ENCODE results near the gene CCDC3.
"Not testable (repeated sequence)": the region's sequence is repeated elsewhere in the genome, so short reads cannot be mapped to it uniquely, and the experiment has no call there.

Gene CCDC3

DNA sequence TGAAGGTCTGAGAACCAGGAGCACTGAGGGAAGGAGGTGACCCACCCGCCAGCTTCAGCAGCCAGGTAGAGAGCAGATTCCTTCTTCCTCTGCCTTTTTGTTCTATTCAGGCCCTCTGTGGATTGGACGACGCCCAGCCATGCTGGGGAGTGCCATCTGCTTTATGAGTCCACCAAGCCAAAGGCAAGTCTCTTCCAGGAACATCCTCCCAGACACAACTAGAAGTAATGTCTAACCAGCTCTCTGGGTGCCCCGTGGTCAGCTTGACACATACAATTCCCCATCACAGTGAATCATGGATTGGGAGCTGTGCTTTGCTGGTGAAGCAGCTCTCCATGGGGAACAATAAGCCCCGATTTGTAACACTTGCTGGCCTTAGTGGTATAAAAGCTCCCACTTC is 125.2 kb downstream of the CCDC3 start:
- DNase-seq: no peak

DNA sequence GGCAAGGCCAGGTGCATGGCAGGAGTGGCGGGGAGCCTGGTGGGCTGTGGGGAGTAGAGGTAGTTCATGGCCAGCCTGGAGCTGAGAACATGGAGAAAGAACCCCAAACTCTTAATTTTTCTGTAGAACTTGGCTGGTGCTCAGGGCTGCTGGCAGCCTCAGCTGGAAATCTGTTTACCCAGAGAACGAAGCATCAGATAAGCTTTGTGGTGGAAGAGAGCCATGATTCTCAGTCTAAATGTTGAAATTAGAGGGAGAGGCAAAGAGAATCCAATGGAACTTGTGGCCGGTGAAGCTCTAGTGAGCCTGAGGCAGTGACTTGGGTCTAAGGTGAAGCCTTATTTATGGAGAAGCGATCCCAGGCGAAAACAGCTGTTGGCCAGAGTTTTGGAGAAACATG is 126.4 kb downstream of the CCDC3 start:
- DNase-seq: peak in 1 of 2 experiments; percentile 6

DNA sequence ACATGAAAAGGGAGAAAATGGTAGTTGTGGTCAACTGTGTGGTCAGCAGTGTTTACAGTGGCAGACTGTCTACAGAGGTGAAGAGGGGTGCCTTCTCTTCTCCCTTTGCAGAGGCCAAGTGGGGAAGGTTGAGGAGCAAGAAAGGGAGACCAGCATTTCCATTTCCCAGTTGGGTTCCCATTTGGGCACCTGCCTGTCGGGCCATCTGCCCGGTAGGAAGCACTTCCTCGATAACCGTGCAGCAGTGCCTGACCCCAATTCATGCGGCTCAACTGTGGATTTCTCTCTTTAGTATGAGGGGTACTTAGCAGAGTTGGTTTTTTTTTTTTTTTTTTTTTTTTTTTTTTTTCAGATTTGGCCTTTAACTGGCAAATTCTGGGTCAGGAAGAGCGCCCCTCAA is 127.0 kb downstream of the CCDC3 start:
- DNase-seq: no peak

DNA sequence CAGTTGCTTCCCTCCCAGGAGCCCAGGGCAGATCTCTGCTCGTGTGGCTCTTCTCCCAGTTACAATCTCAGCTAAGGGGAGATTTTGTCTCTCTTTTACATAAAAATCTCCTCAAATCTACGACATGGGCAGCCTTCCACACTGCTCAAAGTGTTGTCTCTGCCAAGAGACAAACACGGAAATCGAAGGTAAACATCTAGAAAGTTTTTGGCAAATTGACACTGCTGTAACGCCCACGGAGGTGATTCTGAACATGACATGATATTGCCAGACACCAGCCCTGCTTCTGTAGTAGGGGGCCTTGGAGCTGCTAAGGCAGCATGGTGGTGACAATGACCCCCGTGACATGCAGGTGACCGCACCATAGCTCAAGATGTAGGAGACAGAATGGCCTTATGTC is 128.3 kb downstream of the CCDC3 start:
- no peak for DNase-seq

DNA sequence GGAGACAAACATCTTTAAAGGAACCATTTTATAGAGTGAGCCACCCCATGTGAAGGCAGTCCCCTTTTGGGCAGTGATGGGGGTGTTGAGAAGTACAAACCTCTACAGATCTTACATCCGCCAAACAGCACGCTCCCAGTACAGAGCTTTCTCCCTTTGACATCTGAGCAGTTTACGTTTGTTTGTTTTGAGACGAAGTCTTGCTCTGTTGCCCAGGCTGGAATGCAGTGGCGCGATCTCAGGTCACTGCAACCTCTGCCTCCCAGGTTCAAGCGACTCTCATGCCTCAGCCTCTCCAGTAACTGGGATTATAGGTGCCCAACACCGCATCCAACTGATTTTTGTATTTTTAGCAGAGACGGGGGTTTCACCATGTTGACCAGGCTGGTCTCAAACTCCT is 128.9 kb downstream of the CCDC3 start:
- DNase-seq: no peak

DNA sequence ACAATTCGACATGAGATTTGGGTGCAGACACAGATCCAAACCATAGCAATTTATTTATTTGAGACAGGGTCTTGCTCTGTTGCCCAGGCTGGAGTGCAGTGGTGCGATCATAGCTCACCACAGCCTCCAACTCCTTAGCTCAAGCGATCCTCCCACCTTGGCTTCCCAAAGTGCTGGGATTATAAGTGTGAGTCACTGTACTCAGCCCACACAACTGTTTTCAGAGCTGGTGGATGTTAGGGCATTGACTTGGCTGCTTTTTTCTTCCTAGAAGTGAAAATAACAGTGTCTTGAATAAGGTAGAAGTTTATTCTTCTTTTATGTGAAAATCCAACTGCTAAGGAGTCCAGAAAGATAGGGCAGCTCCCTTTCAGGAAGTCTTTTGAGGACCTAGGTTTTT is 132.1 kb downstream of the CCDC3 start:
- no peak for DNase-seq

DNA sequence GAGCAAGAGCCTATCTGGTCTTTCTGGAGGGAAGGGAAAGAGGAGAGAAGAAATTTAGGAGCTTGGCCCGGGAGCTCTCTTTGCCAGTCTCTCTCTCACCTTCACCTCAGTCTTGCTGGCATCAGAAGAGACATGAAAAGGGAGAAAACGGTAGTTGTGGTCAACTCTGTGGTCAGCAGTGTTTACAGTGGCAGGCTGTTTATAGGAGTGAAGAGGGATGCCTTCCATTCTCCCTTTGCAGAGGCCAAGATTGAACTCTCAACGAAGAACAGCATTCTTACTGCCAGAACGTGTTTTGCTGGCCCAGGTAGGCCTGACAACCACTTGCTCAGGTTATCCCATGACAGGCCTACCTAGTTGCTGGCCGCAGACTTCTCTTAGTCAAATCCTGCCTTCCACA is 133.3 kb downstream of the CCDC3 start:
- DNase-seq: no peak

DNA sequence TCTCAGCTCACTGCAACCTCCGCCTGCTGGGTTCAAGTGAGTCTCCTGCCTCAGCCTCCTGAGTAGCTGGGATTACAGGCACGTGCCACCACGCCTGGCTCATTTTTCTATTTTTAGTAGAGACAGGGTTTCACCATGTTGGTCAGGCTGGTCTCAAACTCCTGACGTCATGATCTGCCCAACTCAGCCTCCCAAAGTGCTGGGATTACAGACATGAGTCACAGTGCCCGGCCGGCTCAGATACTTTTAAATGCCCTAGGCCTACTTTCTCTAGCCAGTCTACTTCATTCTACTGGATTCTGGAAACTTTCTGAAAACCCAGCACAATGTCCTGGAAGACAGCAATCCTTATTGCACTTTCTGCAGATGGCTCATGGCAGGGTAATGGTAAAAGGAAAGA is 136.0 kb downstream of the CCDC3 start:
- DNase-seq: not testable (repeated sequence)

DNA sequence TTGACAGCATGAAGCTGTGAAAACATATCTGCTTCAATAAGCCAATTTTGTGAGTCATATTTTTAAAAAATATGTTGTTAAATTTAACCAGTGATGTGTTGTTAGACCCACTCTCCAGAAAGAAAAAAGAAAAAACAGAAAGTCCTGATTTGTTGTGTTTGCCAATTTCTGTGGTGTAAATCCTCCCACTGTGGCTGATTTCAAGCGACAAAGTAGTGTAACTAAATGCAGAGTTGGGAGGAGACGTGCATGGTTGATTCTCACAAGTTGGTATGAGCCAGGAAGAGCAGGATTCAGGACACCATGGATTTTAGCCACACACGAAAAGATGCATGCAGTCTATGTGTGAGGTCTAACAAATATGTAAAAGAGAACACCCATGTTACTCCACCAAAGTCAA is 139.1 kb downstream of the CCDC3 start:
- DNase-seq: no peak

DNA sequence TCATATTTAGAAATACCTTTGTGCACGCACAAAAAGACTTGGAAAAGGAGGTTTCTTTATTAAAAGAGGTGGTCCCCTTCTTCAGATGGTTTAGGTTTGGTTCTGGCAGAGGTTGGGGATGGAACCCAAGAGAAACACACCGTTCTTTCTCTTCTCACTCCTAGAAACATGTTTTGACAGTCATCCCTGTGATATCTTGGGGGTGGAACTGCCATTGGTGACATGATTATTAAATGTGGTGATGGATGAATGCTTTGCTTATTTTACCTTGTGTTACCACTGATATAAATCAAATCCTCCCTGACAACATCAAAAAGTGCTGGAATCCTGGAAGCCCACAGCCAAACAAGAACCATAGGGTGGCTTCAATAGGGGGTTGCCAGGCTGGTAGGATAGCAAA is 146.5 kb downstream of the CCDC3 start:
- no peak for DNase-seq

DNA sequence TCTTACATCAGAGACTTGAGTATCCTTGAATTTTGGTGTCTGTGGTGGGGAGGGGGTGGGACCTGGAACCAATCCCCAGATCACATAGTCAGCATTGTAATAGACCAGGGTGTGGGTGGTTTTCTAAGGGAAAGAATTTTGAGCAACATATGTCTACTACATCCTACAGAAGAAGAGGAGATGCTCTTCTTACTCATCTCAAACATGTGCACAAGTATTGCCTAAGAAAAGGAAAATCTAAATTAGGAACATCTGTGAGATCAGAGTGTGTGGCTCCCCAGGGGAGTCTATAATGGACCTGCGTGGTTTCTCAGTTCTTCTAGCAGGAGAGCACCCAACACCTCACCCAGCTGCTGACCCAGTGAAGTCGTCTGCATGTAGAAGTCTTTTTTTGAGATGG is 148.8 kb downstream of the CCDC3 start:
- no peak for DNase-seq

DNA sequence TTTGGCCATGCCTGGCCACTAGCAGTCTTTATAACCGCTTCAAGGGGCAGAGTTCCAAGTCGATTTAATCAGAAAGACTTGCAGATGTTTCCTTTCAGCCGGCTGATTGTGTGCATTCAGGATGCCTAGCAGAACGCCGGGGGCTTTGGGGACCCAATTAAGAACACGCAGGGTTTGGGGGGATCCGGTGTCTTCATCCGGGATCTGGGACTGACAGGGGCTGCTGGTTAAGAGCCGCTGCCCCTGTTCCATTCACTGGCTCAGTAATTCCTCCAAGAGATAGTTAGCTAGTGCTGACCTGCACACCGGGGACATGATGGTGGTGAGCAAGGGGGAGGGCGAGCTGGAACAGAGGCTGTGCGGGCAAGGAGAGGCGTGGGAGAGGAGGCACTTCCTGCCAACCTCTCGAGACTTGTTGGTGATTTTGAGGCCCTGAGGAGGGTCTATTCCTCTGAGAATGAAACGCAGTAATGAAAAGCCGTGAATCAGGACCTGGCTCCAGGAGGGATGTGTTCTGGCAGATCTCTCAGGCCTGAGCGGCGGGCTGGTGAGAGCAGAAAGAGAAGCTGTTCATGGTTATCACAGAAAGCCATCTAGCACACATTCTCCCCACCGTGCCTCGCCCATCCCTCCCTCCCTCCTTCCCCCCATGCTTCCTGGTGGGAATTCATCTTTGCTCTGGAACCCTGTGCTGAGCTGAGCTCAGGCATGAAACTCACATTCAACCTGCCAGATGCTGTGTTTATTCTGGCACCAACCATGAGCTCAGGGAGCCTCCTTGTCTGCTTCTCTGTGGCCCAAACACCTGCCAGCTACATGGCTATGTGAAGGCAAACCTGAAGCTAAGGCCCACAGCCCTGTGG is 152.0 kb downstream of the CCDC3 start:
- peak; percentile 18 to 67 for DNase-seq

DNA sequence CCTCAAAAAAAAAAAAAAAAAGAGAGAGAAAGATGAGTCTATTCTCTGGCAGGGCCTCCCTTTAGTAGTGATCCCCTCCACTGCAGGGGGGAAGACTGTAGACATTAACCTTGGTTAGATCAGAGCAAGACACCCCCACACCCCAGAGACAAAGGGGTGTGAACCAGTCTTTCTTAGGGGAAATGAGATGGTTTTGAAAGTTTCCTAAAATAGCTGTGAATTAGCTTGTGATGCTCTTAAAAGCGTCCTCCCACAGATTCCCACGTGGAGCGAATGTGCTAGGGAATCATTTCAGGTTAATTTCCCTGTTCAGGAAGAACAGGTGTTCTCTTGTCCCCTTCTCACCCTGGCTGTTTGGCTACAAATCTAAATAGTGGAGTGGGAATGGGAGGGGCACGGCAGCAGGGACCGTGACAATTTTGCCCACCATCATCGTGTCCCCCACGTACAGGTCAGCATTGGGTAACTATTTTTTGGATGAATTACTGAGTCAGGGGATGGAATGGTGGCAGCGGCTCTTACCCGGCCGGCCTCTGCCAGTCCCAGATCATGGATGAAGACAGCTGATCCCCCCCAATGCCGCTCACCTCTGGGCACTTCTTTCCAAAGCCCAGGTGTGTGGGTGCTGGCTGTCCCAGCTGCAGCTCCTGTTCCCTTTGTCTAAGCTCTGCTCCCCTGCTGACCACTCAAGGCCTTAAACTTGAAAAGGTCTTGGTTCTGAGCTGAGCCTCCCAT is 152.9 kb downstream of the CCDC3 start:
- DNase-seq: no peak

DNA sequence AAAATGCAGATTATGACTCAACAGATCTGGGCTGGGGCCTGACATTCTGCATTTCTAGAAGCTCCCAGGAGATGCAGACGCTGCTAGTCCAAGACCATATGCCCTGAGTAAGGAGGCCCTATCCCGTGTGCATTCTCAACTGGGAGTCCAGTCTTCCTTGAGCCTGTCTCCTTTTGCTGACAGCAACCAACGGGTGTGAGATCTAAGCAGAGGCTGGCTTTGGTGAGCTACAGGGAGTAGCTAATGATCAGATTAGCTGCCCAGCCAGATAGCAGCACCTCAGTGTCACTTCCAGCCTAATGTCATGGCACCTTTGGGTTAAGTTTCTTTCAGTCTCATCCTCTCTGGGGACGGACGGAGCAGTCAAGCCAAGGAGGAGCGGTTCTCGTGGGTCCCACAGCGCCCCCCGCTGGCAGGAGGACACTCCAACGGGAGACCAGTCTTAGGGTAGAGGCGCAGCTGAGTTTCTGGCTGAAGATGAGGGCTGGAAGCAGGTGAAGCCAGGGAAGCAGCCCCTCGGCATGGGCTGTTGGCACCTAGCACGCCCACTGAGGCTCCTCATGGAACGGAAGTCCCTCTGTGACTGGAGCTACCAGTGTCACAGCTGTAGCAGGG is 154.0 kb downstream of the CCDC3 start:
- DNase-seq: no peak

DNA sequence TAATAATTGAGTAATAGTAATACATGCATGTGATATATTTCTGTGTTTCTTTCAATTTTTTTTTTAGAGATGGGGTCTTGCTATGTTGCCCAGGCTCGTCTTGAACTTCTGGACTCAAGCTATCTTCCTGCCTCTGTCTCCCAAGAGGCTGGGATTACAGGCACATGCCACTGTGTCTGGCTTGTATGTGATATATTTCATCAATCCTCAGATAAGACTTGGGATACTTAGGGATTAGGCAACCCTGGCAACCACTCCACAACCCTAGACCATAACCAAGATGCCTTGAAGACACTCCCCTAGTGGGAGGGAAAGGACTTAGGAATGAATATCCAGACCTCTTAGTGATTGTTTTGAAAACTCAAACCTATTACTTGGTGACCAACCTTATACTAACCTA is 154.8 kb downstream of the CCDC3 start:
- DNase-seq: no peak
